GM12874 (cell line): Measurements from ENCODE around the gene SLC43A2.

Experiments used
- TF ChIP-seq, protein P1 (sequence below): IDR thresholded peaks from 2 replicates; pipeline ENCODE4 v1.5.1; 2011; ENCODE audit warnings: low read depth, mild to moderate bottlenecking, control low read depth, low read length, moderate library complexity; ENCODE audit not compliant: insufficient read depth

SLC43A2 gene

DNA sequence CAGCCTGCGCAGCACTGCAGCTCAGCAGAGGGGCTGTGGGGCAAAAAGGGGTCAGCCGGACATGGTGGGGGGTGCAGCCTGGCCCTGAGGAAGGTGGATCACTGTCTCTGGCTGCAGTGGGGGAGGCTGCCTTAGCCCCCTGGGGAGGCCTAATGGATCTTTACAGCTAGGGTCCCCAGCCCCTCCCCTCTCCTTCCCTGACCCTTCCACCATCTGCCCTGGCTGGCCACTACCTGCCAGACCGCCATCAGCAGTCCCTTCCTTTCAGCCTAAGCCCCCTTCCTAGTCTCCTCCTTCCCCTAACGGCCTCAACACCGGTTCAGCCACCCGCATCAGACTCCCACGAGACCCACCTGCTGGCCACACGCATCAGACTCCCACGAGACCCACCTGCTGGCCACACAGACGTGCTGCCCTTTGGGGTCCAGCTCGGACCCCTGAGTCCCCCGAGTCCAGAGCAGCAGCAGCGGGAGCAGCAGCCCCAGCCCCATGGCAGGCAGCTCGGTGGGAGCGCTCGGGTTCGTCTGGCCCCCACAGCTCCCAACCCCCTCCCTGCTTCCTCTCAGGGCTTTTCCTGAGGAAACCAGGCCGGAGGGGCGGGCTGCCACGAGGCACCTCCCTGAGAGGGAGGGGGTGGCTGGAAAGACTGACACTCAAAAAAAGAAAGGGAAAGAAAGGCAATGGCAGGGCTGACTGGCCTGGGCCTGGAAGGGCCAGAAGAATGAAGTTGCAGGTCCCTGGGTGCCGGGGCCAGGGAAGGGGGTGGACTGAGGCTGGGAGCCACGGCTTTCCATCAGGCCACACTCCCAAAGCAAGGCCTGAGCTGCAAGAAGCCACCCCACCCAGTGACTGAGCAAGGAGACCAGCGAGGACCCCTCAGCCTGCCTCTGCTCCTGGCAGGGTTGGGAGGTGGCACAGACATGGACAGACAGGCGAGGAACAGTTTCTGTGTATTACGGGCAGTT lies 16.9 kb upstream of the SLC43A2 start, which contains the start of gene SCARF1:
Gene SCARF1 (minus strand): TSS at position 526 of the 965 bp plus-strand sequence. CDS start 35 bp downstream, at position 491.
- TF ChIP-seq, protein P1, sequence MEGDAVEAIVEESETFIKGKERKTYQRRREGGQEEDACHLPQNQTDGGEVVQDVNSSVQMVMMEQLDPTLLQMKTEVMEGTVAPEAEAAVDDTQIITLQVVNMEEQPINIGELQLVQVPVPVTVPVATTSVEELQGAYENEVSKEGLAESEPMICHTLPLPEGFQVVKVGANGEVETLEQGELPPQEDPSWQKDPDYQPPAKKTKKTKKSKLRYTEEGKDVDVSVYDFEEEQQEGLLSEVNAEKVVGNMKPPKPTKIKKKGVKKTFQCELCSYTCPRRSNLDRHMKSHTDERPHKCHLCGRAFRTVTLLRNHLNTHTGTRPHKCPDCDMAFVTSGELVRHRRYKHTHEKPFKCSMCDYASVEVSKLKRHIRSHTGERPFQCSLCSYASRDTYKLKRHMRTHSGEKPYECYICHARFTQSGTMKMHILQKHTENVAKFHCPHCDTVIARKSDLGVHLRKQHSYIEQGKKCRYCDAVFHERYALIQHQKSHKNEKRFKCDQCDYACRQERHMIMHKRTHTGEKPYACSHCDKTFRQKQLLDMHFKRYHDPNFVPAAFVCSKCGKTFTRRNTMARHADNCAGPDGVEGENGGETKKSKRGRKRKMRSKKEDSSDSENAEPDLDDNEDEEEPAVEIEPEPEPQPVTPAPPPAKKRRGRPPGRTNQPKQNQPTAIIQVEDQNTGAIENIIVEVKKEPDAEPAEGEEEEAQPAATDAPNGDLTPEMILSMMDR = 0 out of 2 replicates have a peak, but pooled peaks have one; percentile 5

DNA sequence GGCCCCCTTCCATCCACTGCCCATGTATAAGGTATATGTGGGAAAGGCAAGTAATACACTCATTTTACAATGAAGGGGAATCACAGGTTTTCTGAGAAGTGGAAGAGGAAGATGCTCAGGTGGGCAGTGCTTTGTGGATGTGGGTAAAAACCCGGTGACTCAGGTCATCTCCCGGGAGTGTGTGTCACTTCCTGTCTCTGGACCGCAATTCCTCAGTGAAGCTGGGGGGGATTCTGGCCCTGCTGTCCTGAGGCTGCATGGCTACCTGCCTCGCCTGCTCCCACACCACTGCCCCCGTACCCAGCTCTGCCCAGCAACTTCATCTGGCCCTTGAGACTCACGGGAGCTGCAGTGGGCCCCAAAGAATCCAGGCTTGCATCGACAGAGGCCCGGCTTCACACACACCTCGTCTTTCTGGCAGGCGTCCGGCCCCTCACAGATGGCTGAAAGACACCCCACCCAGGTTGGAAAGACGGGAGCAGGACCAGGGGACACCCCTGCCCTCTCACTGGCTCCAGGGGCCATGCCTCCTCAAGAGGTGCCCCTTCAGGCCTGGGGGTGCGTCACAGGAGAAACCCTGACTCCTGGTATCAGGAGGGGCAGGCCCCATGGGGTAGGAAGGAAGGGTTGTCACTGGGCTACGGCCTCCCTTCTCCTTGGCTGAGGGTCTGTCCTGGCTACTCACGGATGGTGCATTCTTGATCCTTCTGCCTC lies 16.0 kb upstream of the SLC43A2 start:
- TF ChIP-seq, protein P1 = no peak

DNA sequence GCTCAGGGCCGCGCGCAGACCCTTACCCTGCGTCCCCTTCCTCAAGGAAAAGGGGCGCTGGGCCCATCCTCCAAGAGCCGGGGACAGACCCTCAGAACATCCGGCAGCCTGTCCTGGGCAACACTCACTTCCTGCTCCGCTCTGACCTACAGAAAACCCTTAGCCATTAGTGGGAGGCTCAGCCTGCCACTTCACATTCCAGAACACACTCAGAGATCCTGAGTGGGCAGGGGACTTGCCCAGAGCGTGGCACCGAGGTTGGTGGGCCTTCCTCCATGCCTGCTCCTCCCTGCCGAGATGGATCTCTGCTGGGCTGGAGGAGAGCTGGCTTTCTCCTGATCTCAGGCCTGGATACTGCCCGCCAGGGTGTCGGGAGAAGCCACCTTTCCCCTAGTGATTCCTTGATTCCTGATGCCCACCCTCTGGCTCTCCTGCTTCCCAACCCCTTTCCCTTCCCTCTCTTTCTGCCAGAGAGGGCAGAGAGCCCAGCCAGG lies 15.4 kb upstream of the SLC43A2 start:
- TF ChIP-seq, protein P1 = no peak

DNA sequence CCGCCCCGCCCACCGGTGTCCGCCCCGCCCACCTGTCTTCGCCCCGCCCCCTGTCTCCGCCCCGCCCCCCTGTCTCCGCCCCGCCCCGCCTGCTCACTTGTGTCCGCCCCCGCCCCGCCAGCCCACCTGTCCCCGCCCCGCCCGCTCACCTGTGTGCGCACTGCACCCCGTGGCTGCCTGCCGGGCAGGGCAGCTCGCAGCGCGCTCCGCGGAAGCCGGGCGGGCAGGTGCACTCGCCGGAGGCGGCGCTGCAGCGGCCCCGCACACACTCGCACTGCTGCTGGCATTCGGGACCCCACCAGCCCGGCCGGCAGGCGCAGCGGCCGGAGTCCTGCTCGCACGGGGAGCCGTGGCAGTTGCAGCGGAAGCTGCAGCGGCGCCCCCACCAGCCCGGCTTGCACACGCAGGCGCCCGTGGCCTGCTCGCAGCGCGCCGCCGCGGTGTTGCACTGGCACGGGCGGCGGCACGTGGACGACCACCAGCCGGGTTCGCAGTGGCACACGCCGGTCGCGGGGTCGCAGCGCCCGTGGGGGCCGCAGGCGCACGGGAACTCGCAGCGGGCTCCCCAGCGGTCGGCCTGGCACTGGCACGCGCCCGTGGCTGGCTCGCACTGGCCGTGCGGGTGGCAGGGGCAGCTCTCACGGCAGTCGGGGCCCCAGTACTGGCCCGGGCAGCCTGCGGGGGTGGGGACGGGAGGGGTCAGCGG lies 14.8 kb upstream of the SLC43A2 start:
- TF ChIP-seq, protein P1 = peak; percentile 44

DNA sequence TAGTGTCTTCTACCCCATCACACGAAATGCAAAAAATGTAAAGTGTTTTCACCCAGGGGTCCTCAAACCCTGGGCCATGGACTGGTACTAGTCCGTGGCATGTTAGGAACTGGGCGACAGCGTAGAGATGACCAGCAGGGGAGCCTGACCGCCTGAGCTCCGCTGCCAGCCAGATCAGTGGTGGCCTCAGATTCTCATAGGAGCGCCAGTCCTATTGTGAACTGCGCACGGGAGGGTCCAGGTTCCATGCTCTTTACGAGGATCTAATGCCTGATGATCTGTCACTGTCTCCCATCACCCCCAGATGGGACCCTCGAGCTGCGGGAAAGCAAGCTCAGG lies 12.4 kb upstream of the SLC43A2 start:
- TF ChIP-seq, protein P1 = no peak

DNA sequence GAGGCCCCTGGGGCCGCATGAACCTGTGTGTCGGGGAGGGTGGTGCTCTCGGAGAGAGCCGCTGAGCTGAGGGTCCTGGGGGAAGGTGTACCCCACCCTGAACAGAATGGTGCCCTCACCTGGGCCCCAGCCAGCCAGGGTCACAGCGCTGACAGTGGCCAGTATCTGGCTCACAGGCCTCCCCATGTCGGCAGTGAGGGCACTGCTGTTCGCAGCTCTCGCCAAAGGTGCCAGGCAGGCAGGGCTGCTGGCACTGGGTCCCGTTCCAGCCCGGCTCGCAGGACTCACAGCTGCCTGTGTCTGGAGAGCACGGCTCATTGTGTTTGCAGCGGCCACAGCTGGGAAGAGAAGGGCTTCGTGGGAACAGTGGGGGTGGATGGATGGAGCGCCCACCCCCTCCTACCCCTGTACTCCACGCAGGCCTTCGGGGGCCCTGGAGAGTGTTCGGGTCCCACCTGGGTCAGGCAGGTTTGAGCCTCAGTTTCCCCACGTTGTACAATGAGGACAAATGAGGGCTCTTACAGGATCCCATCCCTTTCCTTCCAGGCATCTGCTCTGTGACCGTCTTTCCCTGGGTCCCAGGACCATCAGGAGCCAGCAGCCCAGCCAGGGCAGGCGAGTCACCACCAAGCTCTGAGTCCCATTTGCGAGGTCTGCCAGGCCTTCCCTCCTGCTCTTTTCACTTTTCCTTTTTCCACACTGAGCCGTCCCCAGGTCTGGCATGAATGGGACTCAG lies 11.9 kb upstream of the SLC43A2 start:
- TF ChIP-seq, protein P1 = no peak
